HepG2 (cell line): Measurements from ENCODE around the gene FLOT2. TPM values are rescaled to one million over a fixed set of nuclear protein-coding genes. Genes with fewer than 3 reads are reported as not detected.

Source experiments
- ELF3 ChIP-seq: IDR thresholded peaks from 2 replicates; pipeline ENCODE4 v1.6.1; 2016; ENCODE audit warnings: missing genetic modification reagents, missing compliant biosample characterization
- FOXK1 ChIP-seq: sonication (generic); formaldehyde crosslinking; IDR thresholded peaks from 2 replicates; pipeline ENCODE4 v1.4.0; 2020; ENCODE audit warnings: low read depth, missing genetic modification reagents, borderline replicate concordance
- KDM1A ChIP-seq: IDR thresholded peaks from 2 replicates; pipeline ENCODE4 v1.6.1; 2016; ENCODE audit warnings: missing compliant biosample characterization
- NONO ChIP-seq, 2 experiments: fragments of 450-650 bp in 1 of 2; sonication (generic) in 1 of 2; formaldehyde crosslinking in 1 of 2; IDR thresholded peaks in 1 of 2; conservative IDR thresholded peaks in 1 of 2; 2 replicates each; pipeline versions ENCODE4 v1.6.1 to v1.8.0; 2017 to 2022; ENCODE audit warnings: mild to moderate bottlenecking in 1 of 2, missing genetic modification reagents in 1 of 2, moderate library complexity in 1 of 2
- RCOR2 ChIP-seq: IDR thresholded peaks from 2 replicates; pipeline ENCODE4 v1.6.1; 2016; ENCODE audit warnings: missing biosample characterization, missing genetic modification reagents
- SOX13 ChIP-seq, 3 experiments: fragments of 450-650 bp in 1 of 3; sonication (generic) in 1 of 3; formaldehyde crosslinking in 1 of 3; IDR thresholded peaks in 2 of 3; conservative IDR thresholded peaks in 1 of 3; 2 replicates each; pipeline versions ENCODE4 v1.5.0 to v1.6.1; 2016 to 2020; ENCODE audit warnings: antibody characterized with exemption in 1 of 3, mild to moderate bottlenecking in 1 of 3, missing compliant biosample characterization in 1 of 3, missing genetic modification reagents in 1 of 3, moderate library complexity in 1 of 3
- SP2 ChIP-seq: sonication (generic); formaldehyde crosslinking; IDR thresholded peaks from 2 replicates; pipeline ENCODE4 v1.5.1; 2020; ENCODE audit warnings: mild to moderate bottlenecking, missing genetic modification reagents
- SRY ChIP-seq: sonication (generic); formaldehyde crosslinking; IDR thresholded peaks from 2 replicates; pipeline ENCODE4 v1.8.0; 2022; ENCODE audit warnings: mild to moderate bottlenecking, missing genetic modification reagents
- STAG1 ChIP-seq: sonication (generic); formaldehyde crosslinking; IDR thresholded peaks from 2 replicates; pipeline ENCODE4 v1.4.0; 2020; ENCODE audit warnings: missing genetic modification reagents
- TEAD3 ChIP-seq: optimal IDR thresholded peaks from 2 replicates; pipeline ENCODE3; 2016; ENCODE audit warnings: borderline replicate concordance
- TP53 ChIP-seq: sonication (generic); formaldehyde crosslinking; conservative IDR thresholded peaks from 2 replicates; pipeline ENCODE4 v1.4.0; 2020; ENCODE audit warnings: missing genetic modification reagents
- ZNF367 ChIP-seq: sonication (generic); formaldehyde crosslinking; IDR thresholded peaks from 2 replicates; pipeline ENCODE4 v1.4.0; 2020; ENCODE audit warnings: missing genetic modification reagents, borderline replicate concordance
- ZNF563 ChIP-seq: sonication (generic); formaldehyde crosslinking; IDR thresholded peaks from 2 replicates; pipeline ENCODE4 v1.8.0; 2022; ENCODE audit warnings: mild to moderate bottlenecking, moderate library complexity, missing genetic modification reagents
- ZSCAN31 ChIP-seq: sonication (generic); formaldehyde crosslinking; IDR thresholded peaks from 2 replicates; pipeline ENCODE4 v1.5.0; 2020; ENCODE audit warnings: low read depth, mild to moderate bottlenecking, missing genetic modification reagents
- polyA plus RNA-seq, 8 experiments: library from polyadenylated mRNA; depleted of rRNA in 3 of 8; stranded (reverse) in 7 of 8; unstranded in 1 of 8; fragments of >200 nt; fragmentation: Illumina TruSeq in 4 of 8; extraction: Trizol in 4 of 8; gene quantifications; 2 replicates each; pipeline versions ENCODE4 v1.2.1 to v1.2.3, GENCODE V29; 2011 to 2016; ENCODE audit warnings: low read depth in 4 of 8, missing spikeins in 1 of 8, mixed read lengths in 1 of 8; ENCODE audit not compliant: insufficient read depth in 1 of 8
- total RNA-seq, 5 experiments: library from RNA; depleted of rRNA; stranded (reverse); fragments of >200 nt; fragmentation: Illumina TruSeq; extraction: Trizol; gene quantifications; 2 replicates each; pipeline ENCODE4 v1.2.3, GENCODE V29; 2016; ENCODE audit warnings: low read depth in 1 of 5
- TF ChIP-seq, protein P1 (sequence below): sonication (generic); formaldehyde crosslinking; IDR thresholded peaks from 2 replicates; pipeline ENCODE4 v1.4.0; 2020; ENCODE audit warnings: missing genetic modification reagents
- TF ChIP-seq, protein P2 (sequence below): sonication (generic); formaldehyde crosslinking; IDR thresholded peaks from 2 replicates; pipeline ENCODE4 v1.4.0; 2020; ENCODE audit warnings: missing genetic modification reagents
- TF ChIP-seq, protein P3 (sequence below): sonication (generic); formaldehyde crosslinking; IDR thresholded peaks from 2 replicates; pipeline ENCODE4 v1.5.0; 2020; ENCODE audit warnings: mild to moderate bottlenecking, missing genetic modification reagents, moderate library complexity
- TF ChIP-seq, protein P4 (sequence below): fragments of 450-650 bp; IDR thresholded peaks from 2 replicates; pipeline ENCODE4 v1.6.1; 2017
- TF ChIP-seq, protein P5 (sequence below): sonication (generic); formaldehyde crosslinking; IDR thresholded peaks from 2 replicates; pipeline ENCODE4 v1.4.0; 2020; ENCODE audit warnings: missing genetic modification reagents, borderline replicate concordance

Gene FLOT2
- total and polyA plus RNA-seq, 2 of the 13 experiments (the other 11 are each of a cell fraction or from before 2014, with no cell fraction given), result 54.3 to 54.5 TPM

DNA sequence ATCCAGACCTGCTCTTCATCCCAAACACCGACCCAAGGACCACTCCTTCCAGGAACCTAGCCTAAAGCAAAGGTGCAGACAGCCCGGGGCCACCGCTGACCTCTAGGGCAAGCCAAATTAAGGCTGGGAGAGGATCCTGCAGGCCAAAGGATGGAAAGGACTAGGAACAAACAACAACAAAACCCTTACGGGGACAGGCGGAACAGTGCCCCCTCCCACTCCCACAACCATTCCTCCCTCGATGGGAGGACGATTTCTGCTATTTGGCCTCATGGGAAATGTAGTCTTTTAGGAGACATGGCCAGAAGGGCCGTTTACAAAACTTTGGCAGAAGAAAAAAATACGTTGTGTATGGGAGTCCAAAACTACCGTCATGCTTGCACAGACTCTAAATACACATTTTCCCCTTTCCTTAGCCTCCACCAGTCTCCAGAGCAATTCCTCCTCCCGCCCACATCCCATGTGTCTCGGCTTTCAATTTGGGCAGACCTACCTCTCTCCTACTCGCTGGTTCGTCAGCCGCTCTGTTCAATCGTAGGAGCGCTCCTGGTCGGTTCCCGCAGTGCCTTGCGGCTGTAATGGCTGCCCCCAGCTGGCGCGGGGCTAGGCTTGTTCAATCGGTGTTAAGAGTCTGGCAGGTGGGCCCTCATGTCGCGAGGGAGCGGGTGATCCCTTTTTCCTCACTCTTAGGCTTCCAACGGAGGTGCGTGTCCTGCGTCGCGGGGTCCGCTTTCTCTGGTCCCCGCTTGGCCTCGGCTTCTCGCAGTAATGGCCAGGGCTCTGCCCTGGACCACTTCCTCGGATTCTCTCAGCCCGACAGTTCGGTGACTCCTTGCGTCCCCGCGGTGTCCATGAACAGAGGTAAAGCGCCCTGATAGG, 42.8 kb downstream of the FLOT2 start, which contains the start of gene ERAL1 (continued):
- TF ChIP-seq, protein P1, sequence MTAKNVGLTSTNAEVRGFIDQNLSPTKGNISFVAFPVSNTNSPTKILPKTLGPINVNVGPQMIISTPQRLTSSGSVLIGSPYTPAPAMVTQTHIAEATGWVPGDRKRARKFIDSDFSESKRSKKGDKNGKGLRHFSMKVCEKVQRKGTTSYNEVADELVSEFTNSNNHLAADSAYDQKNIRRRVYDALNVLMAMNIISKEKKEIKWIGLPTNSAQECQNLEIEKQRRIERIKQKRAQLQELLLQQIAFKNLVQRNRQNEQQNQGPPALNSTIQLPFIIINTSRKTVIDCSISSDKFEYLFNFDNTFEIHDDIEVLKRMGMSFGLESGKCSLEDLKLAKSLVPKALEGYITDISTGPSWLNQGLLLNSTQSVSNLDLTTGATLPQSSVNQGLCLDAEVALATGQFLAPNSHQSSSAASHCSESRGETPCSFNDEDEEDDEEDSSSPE (CRISPR knock-in tag), result peak; percentile 53
- no peak for TF ChIP-seq SOX13 (IDR thresholded peaks at IDR 0.05)
- no peak; a peak in 1 of 4 replicates for TF ChIP-seq SOX13 (CRISPR knock-in tag; conservative IDR thresholded peaks at IDR 0.05 in 1 of 2, IDR thresholded peaks at IDR 0.05 in 1 of 2)
- peak; percentile 18; the same call in 1 of the 2 replicates for TF ChIP-seq ZSCAN31 (CRISPR knock-in tag)
- 0 out of 2 replicates have a peak, but pooled peaks have one; percentile 34 for TF ChIP-seq ELF3 (CRISPR knock-in tag)
- TF ChIP-seq, protein P2, sequence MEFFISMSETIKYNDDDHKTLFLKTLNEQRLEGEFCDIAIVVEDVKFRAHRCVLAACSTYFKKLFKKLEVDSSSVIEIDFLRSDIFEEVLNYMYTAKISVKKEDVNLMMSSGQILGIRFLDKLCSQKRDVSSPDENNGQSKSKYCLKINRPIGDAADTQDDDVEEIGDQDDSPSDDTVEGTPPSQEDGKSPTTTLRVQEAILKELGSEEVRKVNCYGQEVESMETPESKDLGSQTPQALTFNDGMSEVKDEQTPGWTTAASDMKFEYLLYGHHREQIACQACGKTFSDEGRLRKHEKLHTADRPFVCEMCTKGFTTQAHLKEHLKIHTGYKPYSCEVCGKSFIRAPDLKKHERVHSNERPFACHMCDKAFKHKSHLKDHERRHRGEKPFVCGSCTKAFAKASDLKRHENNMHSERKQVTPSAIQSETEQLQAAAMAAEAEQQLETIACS (CRISPR knock-in tag), result no peak
- peak; percentile 26; the same call in 1 of the 2 replicates for TF ChIP-seq STAG1 (CRISPR knock-in tag)
- TF ChIP-seq FOXK1 (CRISPR knock-in tag), result peak; percentile 51; the same call in 1 of the 2 replicates
- peak; percentile 23; the same call in 1 of the 2 replicates for TF ChIP-seq SRY (CRISPR knock-in tag)
- peak; percentile 21 for TF ChIP-seq TEAD3 (CRISPR knock-in tag)
- TF ChIP-seq, protein P3, sequence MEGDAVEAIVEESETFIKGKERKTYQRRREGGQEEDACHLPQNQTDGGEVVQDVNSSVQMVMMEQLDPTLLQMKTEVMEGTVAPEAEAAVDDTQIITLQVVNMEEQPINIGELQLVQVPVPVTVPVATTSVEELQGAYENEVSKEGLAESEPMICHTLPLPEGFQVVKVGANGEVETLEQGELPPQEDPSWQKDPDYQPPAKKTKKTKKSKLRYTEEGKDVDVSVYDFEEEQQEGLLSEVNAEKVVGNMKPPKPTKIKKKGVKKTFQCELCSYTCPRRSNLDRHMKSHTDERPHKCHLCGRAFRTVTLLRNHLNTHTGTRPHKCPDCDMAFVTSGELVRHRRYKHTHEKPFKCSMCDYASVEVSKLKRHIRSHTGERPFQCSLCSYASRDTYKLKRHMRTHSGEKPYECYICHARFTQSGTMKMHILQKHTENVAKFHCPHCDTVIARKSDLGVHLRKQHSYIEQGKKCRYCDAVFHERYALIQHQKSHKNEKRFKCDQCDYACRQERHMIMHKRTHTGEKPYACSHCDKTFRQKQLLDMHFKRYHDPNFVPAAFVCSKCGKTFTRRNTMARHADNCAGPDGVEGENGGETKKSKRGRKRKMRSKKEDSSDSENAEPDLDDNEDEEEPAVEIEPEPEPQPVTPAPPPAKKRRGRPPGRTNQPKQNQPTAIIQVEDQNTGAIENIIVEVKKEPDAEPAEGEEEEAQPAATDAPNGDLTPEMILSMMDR (CRISPR knock-in tag), result peak; percentile 26; the same call in 1 of the 2 replicates
- TF ChIP-seq, protein P4, sequence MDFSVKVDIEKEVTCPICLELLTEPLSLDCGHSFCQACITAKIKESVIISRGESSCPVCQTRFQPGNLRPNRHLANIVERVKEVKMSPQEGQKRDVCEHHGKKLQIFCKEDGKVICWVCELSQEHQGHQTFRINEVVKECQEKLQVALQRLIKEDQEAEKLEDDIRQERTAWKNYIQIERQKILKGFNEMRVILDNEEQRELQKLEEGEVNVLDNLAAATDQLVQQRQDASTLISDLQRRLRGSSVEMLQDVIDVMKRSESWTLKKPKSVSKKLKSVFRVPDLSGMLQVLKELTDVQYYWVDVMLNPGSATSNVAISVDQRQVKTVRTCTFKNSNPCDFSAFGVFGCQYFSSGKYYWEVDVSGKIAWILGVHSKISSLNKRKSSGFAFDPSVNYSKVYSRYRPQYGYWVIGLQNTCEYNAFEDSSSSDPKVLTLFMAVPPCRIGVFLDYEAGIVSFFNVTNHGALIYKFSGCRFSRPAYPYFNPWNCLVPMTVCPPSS, result no peak
- no peak; the same call in 1 of the 2 replicates for TF ChIP-seq SP2 (CRISPR knock-in tag)
- TF ChIP-seq, protein P5, sequence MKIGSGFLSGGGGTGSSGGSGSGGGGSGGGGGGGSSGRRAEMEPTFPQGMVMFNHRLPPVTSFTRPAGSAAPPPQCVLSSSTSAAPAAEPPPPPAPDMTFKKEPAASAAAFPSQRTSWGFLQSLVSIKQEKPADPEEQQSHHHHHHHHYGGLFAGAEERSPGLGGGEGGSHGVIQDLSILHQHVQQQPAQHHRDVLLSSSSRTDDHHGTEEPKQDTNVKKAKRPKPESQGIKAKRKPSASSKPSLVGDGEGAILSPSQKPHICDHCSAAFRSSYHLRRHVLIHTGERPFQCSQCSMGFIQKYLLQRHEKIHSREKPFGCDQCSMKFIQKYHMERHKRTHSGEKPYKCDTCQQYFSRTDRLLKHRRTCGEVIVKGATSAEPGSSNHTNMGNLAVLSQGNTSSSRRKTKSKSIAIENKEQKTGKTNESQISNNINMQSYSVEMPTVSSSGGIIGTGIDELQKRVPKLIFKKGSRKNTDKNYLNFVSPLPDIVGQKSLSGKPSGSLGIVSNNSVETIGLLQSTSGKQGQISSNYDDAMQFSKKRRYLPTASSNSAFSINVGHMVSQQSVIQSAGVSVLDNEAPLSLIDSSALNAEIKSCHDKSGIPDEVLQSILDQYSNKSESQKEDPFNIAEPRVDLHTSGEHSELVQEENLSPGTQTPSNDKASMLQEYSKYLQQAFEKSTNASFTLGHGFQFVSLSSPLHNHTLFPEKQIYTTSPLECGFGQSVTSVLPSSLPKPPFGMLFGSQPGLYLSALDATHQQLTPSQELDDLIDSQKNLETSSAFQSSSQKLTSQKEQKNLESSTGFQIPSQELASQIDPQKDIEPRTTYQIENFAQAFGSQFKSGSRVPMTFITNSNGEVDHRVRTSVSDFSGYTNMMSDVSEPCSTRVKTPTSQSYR, result no peak
- peak; percentile 67; the same call in 1 of the 2 replicates for TF ChIP-seq ZNF563 (CRISPR knock-in tag)
- 0 out of 2 replicates have a peak, but pooled peaks have one; percentile 28 for TF ChIP-seq RCOR2 (CRISPR knock-in tag)
- no peak for TF ChIP-seq NONO (IDR thresholded peaks at IDR 0.05)
- TF ChIP-seq NONO (CRISPR knock-in tag; conservative IDR thresholded peaks at IDR 0.05), result no peak; the same call in 1 of the 2 replicates
- 0 out of 2 replicates have a peak, but pooled peaks have one; percentile 72 for TF ChIP-seq TP53 (CRISPR knock-in tag)
- no peak for TF ChIP-seq KDM1A (CRISPR knock-in tag)
- TF ChIP-seq ZNF367 (CRISPR knock-in tag), result 0 out of 2 replicates have a peak, but pooled peaks have one; percentile 41
